GM18526 (cell line): ENCODE measurements around the gene ADIRF.

Experiments used
- POLR2A ChIP-seq: IDR thresholded peaks from 3 replicates; pipeline ENCODE4 v1.6.1; 2011; ENCODE audit not compliant: insufficient read length; ENCODE audit errors: extremely low read depth

ADIRF gene

DNA sequence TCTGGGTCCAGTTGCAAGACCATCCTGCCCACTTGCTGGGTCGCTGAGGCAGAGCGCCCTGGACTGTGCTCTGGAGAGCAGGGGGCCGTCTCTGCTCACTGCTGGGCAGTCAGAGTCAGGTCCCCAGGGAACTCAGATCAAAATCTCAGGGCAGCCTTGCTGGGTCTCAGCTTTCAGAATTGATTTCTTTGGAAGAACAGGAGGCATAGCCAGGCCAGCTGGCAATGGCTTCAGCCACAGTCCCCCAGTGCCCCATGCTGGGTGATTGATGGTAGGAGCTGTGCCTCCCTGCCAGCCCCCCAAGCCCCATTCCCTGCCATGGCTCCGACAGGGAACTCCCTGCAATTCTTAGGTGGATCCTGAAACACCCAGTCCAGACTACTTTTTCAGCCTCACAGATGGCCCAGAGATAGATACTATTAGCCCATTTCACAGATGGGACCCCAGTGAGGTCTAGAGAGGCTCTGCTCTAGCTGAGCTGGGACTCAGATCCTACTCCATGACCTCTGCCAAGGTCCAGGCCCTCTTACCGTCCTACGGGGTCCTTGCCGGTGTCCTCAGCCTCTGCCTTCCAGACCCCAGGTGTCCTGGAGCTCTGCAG is 11.3 kb upstream of the ADIRF start:
- TF ChIP-seq POLR2A: no peak

DNA sequence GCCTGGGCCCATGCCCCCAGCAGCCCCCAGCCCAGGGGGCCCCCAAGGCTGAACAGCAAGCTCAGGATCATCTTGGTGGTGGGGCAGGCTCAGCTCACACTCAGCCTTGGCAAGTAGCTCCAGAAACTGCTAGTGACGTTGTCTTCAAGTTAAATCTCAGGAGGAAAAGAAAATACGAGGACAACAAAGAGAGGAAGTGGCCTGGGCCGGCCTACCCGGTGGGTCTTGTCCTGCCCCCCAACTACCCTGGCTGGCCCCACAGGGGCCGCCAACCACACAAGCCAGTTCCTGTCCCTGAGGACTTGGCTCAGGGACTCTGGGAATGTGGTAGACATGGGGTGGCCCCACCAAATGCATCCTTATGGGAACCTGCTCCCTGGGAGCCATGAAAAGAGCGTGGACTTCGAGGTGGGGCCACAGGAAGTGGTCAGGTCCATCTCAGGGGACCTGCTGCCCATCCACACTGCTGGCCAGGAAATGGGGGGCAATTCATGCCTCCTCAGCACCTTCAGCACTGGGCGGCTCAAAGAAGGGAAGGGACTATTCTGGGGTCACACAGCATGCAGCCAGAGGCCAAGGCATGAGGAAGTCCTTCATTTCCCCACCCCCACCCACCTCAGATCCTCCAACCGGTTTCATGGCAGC is 10.7 kb upstream of the ADIRF start, which contains the start of gene MMRN2:
Gene MMRN2 (minus strand): TSS at position 145 of the 645 bp plus-strand sequence. CDS start 74 bp downstream, at position 71.
- no peak for TF ChIP-seq POLR2A

- TF ChIP-seq POLR2A: no peak
Observed at GRCh38 chr10:86958116-86958900, 10.0 kb upstream of the ADIRF start, which contains the start of gene SNCG. SNCG (plus strand) TSS chr10:86958599; CDS start chr10:86958698, 99 bp downstream.

GRCh38 chr10:86958901-86959736 is 9.2 kb upstream of the ADIRF start:
- no peak for TF ChIP-seq POLR2A

GRCh38 chr10:86959737-86960002 is 8.6 kb upstream of the ADIRF start:
- no peak for TF ChIP-seq POLR2A

DNA sequence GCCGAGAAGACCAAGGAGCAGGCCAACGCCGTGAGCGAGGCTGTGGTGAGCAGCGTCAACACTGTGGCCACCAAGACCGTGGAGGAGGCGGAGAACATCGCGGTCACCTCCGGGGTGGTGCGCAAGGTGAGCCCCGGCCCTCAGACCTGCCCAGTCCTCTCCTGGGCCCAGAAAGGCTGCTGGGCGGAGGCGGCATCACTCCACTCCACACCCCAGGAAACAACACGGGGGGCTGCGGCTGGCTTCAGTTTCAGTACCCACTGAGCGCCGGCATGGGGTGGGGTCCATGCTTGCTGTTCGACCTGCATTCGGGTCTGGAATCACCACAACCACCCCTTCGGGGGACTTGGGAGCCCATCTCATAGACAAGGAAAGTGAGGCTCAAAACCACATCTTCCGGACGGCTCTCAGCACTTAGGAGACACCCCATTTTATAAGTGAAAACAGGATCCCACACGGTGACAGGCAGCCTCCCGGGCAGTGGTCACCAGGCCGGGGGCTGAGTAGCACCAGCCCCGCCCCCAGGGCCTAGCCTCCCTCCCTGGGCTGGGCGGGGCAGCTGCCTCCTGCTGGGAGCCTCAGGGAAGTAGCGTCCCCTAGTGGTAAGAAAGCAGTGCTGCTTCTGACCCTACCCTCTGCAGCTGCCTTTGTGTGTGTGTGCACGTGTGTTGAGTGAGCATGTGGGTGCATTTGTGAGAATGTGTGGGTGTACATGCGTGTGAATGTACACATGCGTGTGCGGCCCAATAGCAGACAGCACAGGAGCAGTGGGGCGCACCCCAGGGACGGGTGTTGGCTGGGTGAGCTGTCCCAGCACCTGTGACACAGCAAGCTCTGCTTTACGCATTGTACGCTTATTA is 8.0 kb upstream of the ADIRF start:
- TF ChIP-seq POLR2A: no peak

DNA sequence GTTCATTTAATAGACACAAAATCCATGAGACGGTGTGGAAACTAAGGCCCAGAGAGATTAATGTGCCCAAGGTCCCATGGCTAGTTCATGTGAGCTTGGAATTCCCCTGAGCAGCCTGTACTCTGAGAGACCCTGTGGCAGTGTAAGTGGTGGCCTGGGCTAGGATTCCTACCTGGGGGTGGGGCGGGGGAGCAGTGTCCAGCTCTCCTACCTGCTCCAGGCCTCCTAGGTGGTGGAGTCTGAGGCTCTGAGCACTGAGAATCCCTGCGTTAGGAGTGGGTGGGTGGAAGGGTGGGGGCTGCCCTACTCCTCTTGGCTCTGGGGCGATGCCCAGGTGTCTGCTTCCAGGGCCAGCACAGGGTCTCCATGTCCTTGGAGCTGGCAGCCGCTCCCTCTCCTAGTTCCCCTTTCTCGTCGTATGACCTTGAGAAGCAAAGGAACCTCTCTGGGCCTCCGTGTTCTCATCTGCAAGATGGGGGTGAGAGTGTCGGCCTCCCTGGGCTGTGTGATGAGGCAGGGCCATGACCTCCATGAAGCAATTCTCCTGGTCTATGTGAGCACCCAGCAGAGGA is 7.3 kb upstream of the ADIRF start:
- no peak for TF ChIP-seq POLR2A

GRCh38 chr10:86961481-86962091 is 6.7 kb upstream of the ADIRF start:
- no peak for TF ChIP-seq POLR2A

- no peak for TF ChIP-seq POLR2A
Observed at GRCh38 chr10:86962136-86962980, 5.9 kb upstream of the ADIRF start.

- no peak for TF ChIP-seq POLR2A
Observed at GRCh38 chr10:86962981-86963310, 5.3 kb upstream of the ADIRF start.

GRCh38 chr10:86963341-86963919 is 4.9 kb upstream of the ADIRF start:
- TF ChIP-seq POLR2A: no peak

GRCh38 chr10:86964061-86964846 is 4.0 kb upstream of the ADIRF start:
- no peak for TF ChIP-seq POLR2A

DNA sequence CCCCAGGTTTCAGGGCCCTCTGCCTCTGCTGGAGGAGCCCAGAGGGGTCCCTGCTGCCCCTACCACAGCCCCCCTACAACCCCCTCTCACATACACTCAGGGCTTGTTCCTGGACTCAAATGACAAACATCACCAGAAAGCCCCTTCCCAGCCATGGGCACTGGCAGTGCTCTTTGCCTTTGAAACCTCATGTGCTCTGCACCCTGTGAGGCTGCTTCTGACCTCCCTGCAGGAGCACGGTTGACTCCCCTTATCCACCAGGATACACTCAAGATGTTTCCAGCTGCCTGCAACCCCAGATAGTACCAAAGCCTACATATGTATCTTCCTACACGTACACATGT is 3.5 kb upstream of the ADIRF start:
- no peak for TF ChIP-seq POLR2A
